ENCODE results near the gene CWC15.

DNA sequence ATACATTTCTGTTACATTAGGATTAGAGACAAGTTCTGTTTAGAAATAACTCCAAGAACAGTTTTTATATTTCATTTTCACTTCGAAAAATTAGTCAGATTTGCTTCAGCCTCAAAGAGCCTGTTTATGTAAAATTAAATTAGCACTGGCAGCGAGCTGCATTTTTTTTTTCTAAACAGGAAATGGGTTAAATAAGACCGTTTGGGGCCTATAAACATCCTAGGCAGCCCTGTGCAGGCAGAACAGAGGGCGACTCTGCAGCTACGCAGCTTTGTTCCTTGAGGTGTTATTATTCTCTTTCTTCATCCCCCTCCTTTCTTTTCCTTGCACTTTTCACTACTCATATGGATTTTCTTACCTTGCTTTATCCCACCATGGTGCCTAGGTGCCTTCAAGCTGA, 48.7 kb downstream of the CWC15 start:
- TF ChIP-seq, protein P1, sequence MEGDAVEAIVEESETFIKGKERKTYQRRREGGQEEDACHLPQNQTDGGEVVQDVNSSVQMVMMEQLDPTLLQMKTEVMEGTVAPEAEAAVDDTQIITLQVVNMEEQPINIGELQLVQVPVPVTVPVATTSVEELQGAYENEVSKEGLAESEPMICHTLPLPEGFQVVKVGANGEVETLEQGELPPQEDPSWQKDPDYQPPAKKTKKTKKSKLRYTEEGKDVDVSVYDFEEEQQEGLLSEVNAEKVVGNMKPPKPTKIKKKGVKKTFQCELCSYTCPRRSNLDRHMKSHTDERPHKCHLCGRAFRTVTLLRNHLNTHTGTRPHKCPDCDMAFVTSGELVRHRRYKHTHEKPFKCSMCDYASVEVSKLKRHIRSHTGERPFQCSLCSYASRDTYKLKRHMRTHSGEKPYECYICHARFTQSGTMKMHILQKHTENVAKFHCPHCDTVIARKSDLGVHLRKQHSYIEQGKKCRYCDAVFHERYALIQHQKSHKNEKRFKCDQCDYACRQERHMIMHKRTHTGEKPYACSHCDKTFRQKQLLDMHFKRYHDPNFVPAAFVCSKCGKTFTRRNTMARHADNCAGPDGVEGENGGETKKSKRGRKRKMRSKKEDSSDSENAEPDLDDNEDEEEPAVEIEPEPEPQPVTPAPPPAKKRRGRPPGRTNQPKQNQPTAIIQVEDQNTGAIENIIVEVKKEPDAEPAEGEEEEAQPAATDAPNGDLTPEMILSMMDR (IDR thresholded peaks at IDR 0.05) = no peak
- TF ChIP-seq EZH2 (IDR thresholded peaks at IDR 0.05) = no peak

Data from neural progenitor cell (in vitro differentiated cells).